Stimulated activated memory B cell treated with anti-CD40 and anti-IgM and Interleukin-4, amounts not matched to agents 10 μg/mL and 1 μg/mL and 100 μg/mL, for 72 hours (primary cell): ENCODE data around the gene TRIOBP.

Experiments
- ATAC-seq: fragments of 150-1000 bp; cut with Tn5 transposase; 2 replicates; pipeline ENCODE4 v1.10.0; 2021
- H3K27ac Mint-ChIP-seq: one replicate; pipeline ENCODE4 v1.8.0; 2022; ENCODE audit warnings: mild to moderate bottlenecking, mixed read lengths
- H3K27me3 Mint-ChIP-seq: one replicate; pipeline ENCODE4 v1.8.0; 2022; ENCODE audit warnings: mixed read lengths
- H3K36me3 Mint-ChIP-seq: one replicate; pipeline ENCODE4 v1.8.0; 2022; ENCODE audit warnings: mixed read lengths
- H3K4me1 Mint-ChIP-seq: one replicate; pipeline ENCODE4 v1.8.0; 2022; ENCODE audit warnings: mixed read lengths
- H3K4me3 Mint-ChIP-seq: one replicate; pipeline ENCODE4 v1.8.0; 2022; ENCODE audit warnings: mild to moderate bottlenecking, moderate library complexity, mixed read lengths
- H3K9me3 Mint-ChIP-seq: one replicate; pipeline ENCODE4 v1.8.0; 2022; ENCODE audit warnings: mixed read lengths

The TRIOBP gene

DNA sequence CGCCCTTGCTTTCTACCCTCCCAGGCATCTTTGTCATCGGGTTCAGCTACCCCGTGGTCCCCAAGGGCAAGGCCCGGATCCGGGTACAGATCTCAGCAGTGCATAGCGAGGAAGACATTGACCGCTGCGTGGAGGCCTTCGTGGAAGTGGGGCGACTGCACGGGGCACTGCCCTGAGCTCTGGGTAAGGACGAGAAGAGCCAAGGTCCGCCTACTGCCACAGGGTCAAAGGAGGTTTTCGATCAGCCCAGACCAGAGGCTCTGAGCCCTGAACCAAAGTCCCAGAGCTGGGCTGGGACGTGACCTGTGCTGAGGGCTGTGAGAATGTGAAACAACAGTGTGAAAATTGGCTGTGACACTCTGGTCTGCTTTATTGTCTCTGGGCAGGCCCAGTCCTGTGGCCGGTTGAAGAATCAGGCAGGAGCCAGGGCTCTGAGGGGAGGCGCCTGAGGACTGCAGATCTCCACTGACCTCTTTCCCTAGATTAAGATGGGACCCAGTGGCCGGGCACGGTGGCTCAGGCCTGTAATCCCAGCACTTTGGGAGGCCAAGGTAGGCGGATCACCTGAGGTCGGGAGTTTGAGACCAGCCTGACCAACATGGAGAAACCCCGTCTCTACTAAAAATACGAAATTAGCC, 119.8 kb downstream of the TRIOBP start:
- Mint-ChIP-seq H3K4me1 (peaks cover 17% of the 10 kb centered on the region), H3K4me3 (no peak overlapping the region), H3K9me3 (no peaks in the 10 kb centered on the region), H3K27ac (no peak overlapping the region), H3K27me3 (peaks cover 62% of the 10 kb centered on the region), H3K36me3 (no peaks in the 10 kb centered on the region)
- ATAC-seq = no peak

GRCh38 chr22:37817705-37818408, 121.0 kb downstream of the TRIOBP start:
- peaks cover 63% of the 10 kb centered on the region for H3K27me3 Mint-ChIP-seq
- H3K4me3 Mint-ChIP-seq = peak overlapping the region; percentile 54
- no peaks in the 10 kb centered on the region for H3K9me3 Mint-ChIP-seq
- peak; percentile 84 for ATAC-seq
- no peaks in the 10 kb centered on the region for H3K36me3 Mint-ChIP-seq
- H3K27ac Mint-ChIP-seq = no peak overlapping the region
- peaks cover 17% of the 10 kb centered on the region for H3K4me1 Mint-ChIP-seq

DNA sequence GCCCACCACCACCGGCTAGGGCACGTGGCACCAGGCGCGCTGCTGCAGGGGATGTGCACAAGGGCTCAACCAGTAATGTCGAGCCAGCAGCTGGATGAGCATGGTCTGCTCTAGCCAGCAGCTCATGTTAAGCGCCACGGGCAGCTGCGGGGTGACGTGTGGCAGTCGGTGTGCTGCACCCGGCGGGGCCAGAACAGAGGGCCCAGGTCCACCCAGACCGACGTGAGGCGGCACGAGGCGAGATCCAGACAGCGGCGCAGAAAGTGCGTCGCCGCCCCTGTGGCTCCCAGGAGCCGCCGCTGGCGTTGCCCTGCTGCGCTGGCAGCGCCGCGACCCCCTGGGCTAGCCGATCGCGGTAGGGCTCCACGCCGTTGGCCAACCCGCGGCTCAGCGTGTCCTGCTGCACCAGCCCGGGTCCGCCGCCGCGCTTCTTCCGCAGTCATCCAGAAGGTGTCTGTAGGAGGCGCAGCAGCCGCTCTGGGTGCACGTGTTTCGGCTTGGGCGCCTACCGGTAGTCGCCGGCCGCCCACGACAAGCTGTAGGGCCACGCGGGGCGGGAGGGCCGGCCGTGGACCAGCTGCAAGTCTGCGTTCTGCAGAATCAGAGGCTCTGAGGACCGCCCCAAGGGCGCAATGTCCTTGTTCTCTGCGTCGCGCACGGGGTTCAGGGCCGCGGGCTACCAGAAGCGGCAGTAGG, 121.7 kb downstream of the TRIOBP start:
- H3K9me3 Mint-ChIP-seq = no peaks in the 10 kb centered on the region
- no peak overlapping the region for H3K27ac Mint-ChIP-seq
- H3K27me3 Mint-ChIP-seq = peaks cover 63% of the 10 kb centered on the region
- peak; percentile 78 for ATAC-seq
- H3K4me1 Mint-ChIP-seq = peaks cover 17% of the 10 kb centered on the region
- H3K36me3 Mint-ChIP-seq = no peaks in the 10 kb centered on the region
- H3K4me3 Mint-ChIP-seq = peak overlapping the region; percentile 70

GRCh38 chr22:37819105-37819433, 122.2 kb downstream of the TRIOBP start:
- no peak overlapping the region for H3K27ac Mint-ChIP-seq
- peak overlapping the region; percentile 70 for H3K4me3 Mint-ChIP-seq
- no peak for ATAC-seq
- H3K27me3 Mint-ChIP-seq = peaks cover 66% of the 10 kb centered on the region
- H3K4me1 Mint-ChIP-seq = peaks cover 17% of the 10 kb centered on the region
- no peaks in the 10 kb centered on the region for H3K36me3 Mint-ChIP-seq
- no peaks in the 10 kb centered on the region for H3K9me3 Mint-ChIP-seq

DNA sequence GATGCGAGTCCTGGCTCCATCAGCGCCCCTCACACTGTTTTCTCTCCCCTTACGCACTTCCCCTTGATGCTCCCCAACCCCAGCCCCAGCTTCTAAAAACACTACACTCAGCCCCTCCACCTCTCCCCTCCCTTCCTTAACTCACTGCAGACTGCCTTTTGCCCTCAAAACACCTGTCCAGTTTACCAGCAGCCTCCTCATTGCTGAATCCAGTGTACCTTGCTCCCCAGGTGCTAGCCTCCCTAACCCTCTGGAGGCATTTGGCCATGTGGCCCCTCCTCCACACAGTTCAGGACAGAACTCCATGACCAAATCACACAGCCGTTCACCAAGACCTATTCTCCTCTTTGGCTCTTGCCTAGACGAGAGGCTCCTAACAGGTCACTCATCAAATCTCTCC, 123.5 kb downstream of the TRIOBP start:
- Mint-ChIP-seq H3K27me3 (peaks cover 64% of the 10 kb centered on the region), H3K4me1 (peaks cover 17% of the 10 kb centered on the region), H3K36me3 (no peaks in the 10 kb centered on the region), H3K27ac (no peak overlapping the region), H3K4me3 (no peak overlapping the region), H3K9me3 (no peaks in the 10 kb centered on the region)
- ATAC-seq = no peak

DNA sequence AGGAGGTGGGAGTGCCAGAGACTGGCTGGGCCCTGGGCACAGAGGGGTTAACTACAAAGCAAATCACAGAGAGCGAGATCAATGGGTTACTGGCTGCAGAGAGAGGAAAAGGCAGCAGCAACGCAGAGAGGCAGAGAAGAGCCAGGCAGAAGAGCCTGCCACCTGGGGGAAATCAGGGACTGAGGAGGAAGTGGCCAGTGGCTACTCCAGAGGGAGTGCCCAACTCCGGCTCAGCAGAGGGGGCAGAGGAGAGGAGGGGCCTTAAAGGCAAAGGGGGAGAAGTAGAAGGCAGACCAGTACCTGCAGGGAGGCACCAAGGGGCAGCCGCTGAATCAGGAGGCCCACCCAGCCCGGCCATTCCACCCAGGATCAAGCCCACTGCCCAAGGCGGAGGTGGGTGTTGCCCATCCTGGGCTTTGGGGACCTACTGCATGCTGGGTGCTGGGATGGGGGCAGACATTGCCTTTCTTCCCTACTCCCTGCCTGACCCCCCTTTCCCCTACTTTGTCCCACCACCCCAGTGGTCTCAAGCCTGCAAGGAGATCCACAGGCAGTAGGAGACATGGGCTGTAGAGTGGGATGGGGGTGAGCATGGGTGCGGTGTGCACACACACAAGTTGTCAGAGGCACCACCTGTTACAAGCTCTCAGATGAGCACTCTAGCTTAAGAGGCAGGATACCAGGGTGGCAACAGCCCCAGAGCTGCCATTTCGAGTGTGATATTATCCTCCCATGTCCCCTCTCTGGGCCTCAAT, 125.4 kb downstream of the TRIOBP start:
- Mint-ChIP-seq H3K9me3 (no peaks in the 10 kb centered on the region), H3K4me3 (no peak overlapping the region), H3K27ac (no peak overlapping the region), H3K4me1 (peaks cover 16% of the 10 kb centered on the region), H3K27me3 (peaks cover 53% of the 10 kb centered on the region), H3K36me3 (no peaks in the 10 kb centered on the region)
- ATAC-seq = no peak

GRCh38 chr22:37823134-37823985, 126.5 kb downstream of the TRIOBP start, which contains the start of gene GALR3:
GALR3 (plus strand) TSS chr22:37823382; CDS start chr22:37823407, 25 bp downstream.
- H3K27ac Mint-ChIP-seq = no peak within 1 kb of the TSS
- peaks cover 53% of the 10 kb centered on the region for H3K27me3 Mint-ChIP-seq
- H3K9me3 Mint-ChIP-seq = no peaks in the 10 kb centered on the region
- H3K4me1 Mint-ChIP-seq = peaks cover 9% of the 10 kb centered on the region
- no peak within 1 kb of the TSS for H3K4me3 Mint-ChIP-seq
- H3K36me3 Mint-ChIP-seq = no peaks in the 10 kb centered on the region
- no peak for ATAC-seq

GRCh38 chr22:37824674-37825641, 128.1 kb downstream of the TRIOBP start:
- Mint-ChIP-seq H3K27me3 (peaks cover 51% of the 10 kb centered on the region), H3K4me3 (peak overlapping the region; percentile 68), H3K4me1 (no peaks in the 10 kb centered on the region), H3K27ac (no peak overlapping the region), H3K36me3 (peaks cover 8% of the 10 kb centered on the region), H3K9me3 (no peaks in the 10 kb centered on the region)
- ATAC-seq = peak; percentile 51
